A673 (cell line): ENCODE data around the gene IGF2BP1. TPM values are rescaled to one million over a fixed set of nuclear protein-coding genes. Genes with fewer than 3 reads are reported as not detected.
A peak's percentile ranks its signal among the peaks of the same experiment; 100 is the strongest.

Source experiments
- BruUV-seq: library from RNA; stranded (reverse); fragments of 400-500 nt; replicated peaks from 2 replicates; lab custom pipeline; 2021; lab: Mats Ljungman, UMichigan
- CTCF ChIA-PET: fragments of 300-600 bp; sonication (Branson Sonifier 250); formaldehyde crosslinking; loops from one replicate; lab custom pipeline; 2022; ENCODE audit warnings: antibody characterized with exemption; lab: Charles Lee
- POLR2A ChIA-PET: fragments of 300-600 bp; sonication (Branson Sonifier 250); formaldehyde crosslinking; loops from one replicate; lab custom pipeline; 2022; ENCODE audit warnings: antibody characterized with exemption; ENCODE audit not compliant: low non-redundant PET; lab: Charles Lee
- DNase-seq: peaks from one replicate; pipeline ENCODE4 v3.0.0-alpha.2; 2015; ENCODE audit warnings: low spot score
- H3K27ac ChIP-seq: fragments of 200-600 bp; sonication (generic); 2 replicates; pipeline ENCODE4 v1.5.1; 2016; ENCODE audit warnings: mixed run types, low read depth, mild to moderate bottlenecking, mixed read lengths, antibody characterized with exemption, low read length; ENCODE audit not compliant: poor library complexity, severe bottlenecking
- H3K27me3 ChIP-seq: fragments of 200-600 bp; sonication (generic); replicated peaks from 2 replicates; pipeline ENCODE4 v1.6.1; 2017; ENCODE audit warnings: mixed run types, low read depth, mild to moderate bottlenecking, mixed read lengths, antibody characterized with exemption, low read length; ENCODE audit not compliant: insufficient read depth, poor library complexity
- H3K36me3 ChIP-seq: fragments of 200-600 bp; sonication (generic); 2 replicates; pipeline ENCODE4 v1.6.1; 2016; ENCODE audit warnings: mixed run types, mild to moderate bottlenecking, mixed read lengths, antibody characterized with exemption, low read length; ENCODE audit not compliant: insufficient read depth, poor library complexity, severe bottlenecking
- H3K4me1 ChIP-seq: fragments of 200-600 bp; sonication (generic); 2 replicates; pipeline ENCODE4 v1.6.1; 2017; ENCODE audit warnings: mixed run types, mild to moderate bottlenecking, mixed read lengths, antibody characterized with exemption, low read length; ENCODE audit not compliant: insufficient read depth, poor library complexity, severe bottlenecking
- H3K4me3 ChIP-seq: fragments of 200-600 bp; sonication (generic); 2 replicates; pipeline ENCODE4 v1.5.1; 2016; ENCODE audit warnings: low read depth, mixed run types, mild to moderate bottlenecking, mixed read lengths, low read length; ENCODE audit not compliant: poor library complexity, severe bottlenecking
- H3K9me3 ChIP-seq: fragments of 200-600 bp; sonication (generic); 2 replicates; pipeline ENCODE4 v1.6.1; 2016; ENCODE audit warnings: mixed run types, low read depth, mild to moderate bottlenecking, mixed read lengths, antibody characterized with exemption, low read length; ENCODE audit not compliant: poor library complexity, severe bottlenecking
- EZH2 ChIP-seq: fragments of 200-600 bp; sonication (generic); IDR thresholded peaks from 2 replicates; pipeline ENCODE4 v1.6.1; 2017; ENCODE audit warnings: borderline replicate concordance, low read depth, mild to moderate bottlenecking, mixed read lengths, antibody characterized with exemption, low read length; ENCODE audit not compliant: poor library complexity, severe bottlenecking
- intact Hi-C: fragments of 100-400 bp; cut with micrococcal nuclease; formaldehyde crosslinking; loops from one replicate; pipeline ENCODE4 v1.10.0; 2022; ENCODE audit not compliant: unreplicated experiment
- total RNA-seq: library from RNA; stranded (reverse); gene quantifications from 2 replicates; pipeline ENCODE4 v1.2.3, GENCODE V29; 2021
- TF ChIP-seq, protein P1 (sequence below): fragments of 300-800, 200-600 bp; sonication (generic); conservative IDR thresholded peaks from 2 replicates; pipeline ENCODE4 v1.5.1; 2017; ENCODE audit warnings: low read depth, mild to moderate bottlenecking, antibody characterized with exemption, low read length, moderate library complexity, mixed read lengths

The IGF2BP1 gene
- total RNA-seq, 1 experiment from 2014 or later: 517 TPM

DNA sequence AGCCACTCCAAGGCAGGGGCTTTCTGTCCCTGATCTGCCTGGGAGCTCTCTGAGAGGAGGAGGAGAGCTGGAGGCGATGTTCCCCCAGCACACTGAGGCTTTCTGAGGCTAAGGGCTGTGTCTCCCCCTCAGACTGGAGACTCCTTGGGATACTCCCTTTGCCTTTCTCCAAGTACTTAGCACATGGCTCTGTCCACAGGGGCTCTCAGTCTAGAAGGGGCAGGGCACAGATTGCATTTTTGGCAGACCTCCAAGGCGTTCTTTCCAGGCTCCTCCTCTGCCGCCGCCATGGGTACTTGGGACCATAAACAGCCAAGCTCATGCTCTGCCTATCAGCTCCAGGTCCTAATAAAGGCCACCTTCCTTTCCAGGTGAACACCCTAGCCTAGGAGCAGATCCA lies 27.0 kb upstream of the IGF2BP1 start:
- no TSS peak for BruUV-seq
- peaks cover 16% of the 10 kb centered on the region for H3K4me1 ChIP-seq
- TF ChIP-seq EZH2: no peak
- TF ChIP-seq, protein P1, sequence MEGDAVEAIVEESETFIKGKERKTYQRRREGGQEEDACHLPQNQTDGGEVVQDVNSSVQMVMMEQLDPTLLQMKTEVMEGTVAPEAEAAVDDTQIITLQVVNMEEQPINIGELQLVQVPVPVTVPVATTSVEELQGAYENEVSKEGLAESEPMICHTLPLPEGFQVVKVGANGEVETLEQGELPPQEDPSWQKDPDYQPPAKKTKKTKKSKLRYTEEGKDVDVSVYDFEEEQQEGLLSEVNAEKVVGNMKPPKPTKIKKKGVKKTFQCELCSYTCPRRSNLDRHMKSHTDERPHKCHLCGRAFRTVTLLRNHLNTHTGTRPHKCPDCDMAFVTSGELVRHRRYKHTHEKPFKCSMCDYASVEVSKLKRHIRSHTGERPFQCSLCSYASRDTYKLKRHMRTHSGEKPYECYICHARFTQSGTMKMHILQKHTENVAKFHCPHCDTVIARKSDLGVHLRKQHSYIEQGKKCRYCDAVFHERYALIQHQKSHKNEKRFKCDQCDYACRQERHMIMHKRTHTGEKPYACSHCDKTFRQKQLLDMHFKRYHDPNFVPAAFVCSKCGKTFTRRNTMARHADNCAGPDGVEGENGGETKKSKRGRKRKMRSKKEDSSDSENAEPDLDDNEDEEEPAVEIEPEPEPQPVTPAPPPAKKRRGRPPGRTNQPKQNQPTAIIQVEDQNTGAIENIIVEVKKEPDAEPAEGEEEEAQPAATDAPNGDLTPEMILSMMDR: no peak
- ChIA-PET CTCF (no interaction called here), POLR2A (no interaction called here)
- no peaks in the 10 kb centered on the region for H3K36me3 ChIP-seq
- no peak overlapping the region for H3K4me3 ChIP-seq
- DNase-seq: peak; percentile 73
- H3K27me3 ChIP-seq: no peaks in the 10 kb centered on the region
- intact Hi-C loops: no loop called here
- no peak overlapping the region for H3K27ac ChIP-seq
- H3K9me3 ChIP-seq: no peaks in the 10 kb centered on the region

DNA sequence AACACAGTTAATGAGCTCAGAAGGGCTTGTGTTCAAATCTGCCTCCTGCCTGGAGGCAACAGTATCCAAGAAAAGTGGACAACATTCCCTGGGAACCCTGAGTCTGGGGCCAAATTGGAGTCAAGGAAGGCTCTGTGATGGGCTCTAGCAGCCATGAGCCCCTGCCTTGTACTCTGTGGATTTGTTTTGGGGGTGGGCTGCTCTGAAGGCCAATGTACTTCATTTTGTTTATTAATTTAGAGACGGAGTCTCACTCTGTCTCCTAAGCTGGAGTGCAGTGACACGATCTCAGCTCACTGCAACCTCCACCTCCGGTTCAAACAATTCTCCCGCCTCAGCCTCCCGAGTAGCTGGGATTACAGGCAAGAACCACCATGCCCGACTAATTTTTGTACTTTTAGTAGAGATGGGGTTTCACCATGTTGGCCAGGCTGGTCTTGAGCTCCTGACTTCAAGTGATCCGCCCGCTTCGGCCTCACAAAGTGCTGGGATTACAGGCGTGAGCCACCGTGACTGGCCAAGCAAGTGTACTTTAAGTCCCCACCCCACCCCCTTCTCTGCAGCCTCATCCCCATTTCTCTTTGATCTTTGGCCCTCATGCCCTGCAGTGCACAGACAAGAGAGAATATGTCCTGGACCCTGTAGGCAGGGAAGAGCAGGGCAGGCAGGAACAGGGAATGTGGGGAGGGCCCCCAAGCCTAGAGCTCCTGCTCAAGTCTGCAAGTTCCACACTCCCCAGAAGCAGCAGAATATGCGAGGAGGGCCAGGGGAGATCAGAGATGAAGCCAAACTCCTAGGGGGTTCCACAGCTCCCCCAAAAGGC lies 26.1 kb upstream of the IGF2BP1 start:
- H3K9me3 ChIP-seq: no peaks in the 10 kb centered on the region
- H3K27me3 ChIP-seq: no peaks in the 10 kb centered on the region
- POLR2A ChIA-PET: interaction anchor here (0.5 kb wide), 1 partner anchor 243 kb away, joined by 12 read pairs; the partner anchor contains the start of gene HOXB13
- no peak overlapping the region for H3K4me3 ChIP-seq
- TF ChIP-seq, protein P1: no peak
- TF ChIP-seq EZH2: no peak
- CTCF ChIA-PET: no interaction called here
- H3K36me3 ChIP-seq: no peaks in the 10 kb centered on the region
- H3K4me1 ChIP-seq: peaks cover 16% of the 10 kb centered on the region
- BruUV-seq: no TSS peak
- DNase-seq: no peak
- intact Hi-C loops: no loop called here
- H3K27ac ChIP-seq: peak overlapping the region; percentile 29

DNA sequence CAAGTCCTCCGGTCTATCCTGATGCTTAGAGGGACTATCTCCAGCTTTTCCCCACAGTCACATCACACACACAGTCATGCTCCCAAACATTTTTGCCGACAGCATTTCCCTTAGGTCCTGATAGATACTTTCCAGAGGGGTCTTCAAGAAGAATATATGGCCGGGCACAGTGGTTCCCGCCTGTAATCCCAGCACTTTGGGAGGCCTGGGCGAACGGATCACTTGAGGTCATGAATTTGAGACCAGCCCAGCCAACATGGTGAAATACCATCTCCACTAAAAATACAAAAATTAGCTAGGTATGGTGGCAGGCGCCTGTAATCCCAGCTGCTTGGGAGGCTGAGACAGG lies 24.5 kb upstream of the IGF2BP1 start:
- Histone ChIP-seq H3K27ac (no peak overlapping the region), H3K27me3 (no peaks in the 10 kb centered on the region), H3K4me1 (peaks cover 16% of the 10 kb centered on the region), H3K9me3 (no peaks in the 10 kb centered on the region), H3K4me3 (no peak overlapping the region), H3K36me3 (no peaks in the 10 kb centered on the region)
- no peak for DNase-seq
- ChIA-PET CTCF (no interaction called here), POLR2A (no interaction called here)
- TF ChIP-seq, protein P1: no peak
- no peak for TF ChIP-seq EZH2
- no TSS peak for BruUV-seq
- intact Hi-C loops: no loop called here
